HG02885 (cell line): ENCODE data around the gene RSPH10B.
"Not testable (repeated sequence)": the region's sequence is repeated elsewhere in the genome, so short reads cannot be mapped to it uniquely, and the experiment has no call there.

Experiments
- ATAC-seq: cut with Tn5 transposase; IDR thresholded peaks from one replicate; pipeline ENCODE4 v1.9.1; 2021; ENCODE audit warnings: mild to moderate bottlenecking; ENCODE audit not compliant: unreplicated experiment, poor library complexity

Gene RSPH10B

GRCh38 chr7:5930290-5930689, 40.2 kb downstream of the RSPH10B start:
- ATAC-seq, result not testable (repeated sequence)

- ATAC-seq, result not testable (repeated sequence)
These were observed 44.1 kb downstream of the RSPH10B start for GRCh38 chr7:5926263-5926870.

GRCh38 chr7:5924630-5925029, 45.9 kb downstream of the RSPH10B start:
- ATAC-seq, result not testable (repeated sequence)

GRCh38 chr7:5924180-5924579, 46.3 kb downstream of the RSPH10B start:
- ATAC-seq, result not testable (repeated sequence)

GRCh38 chr7:5916529-5916928, 54.0 kb downstream of the RSPH10B start:
- not testable (repeated sequence) for ATAC-seq

GRCh38 chr7:5908835-5909234, 61.7 kb downstream of the RSPH10B start:
- not testable (repeated sequence) for ATAC-seq

GRCh38 chr7:5904726-5905125, 65.8 kb downstream of the RSPH10B start:
- not testable (repeated sequence) for ATAC-seq

- not testable (repeated sequence) for ATAC-seq
These were observed 67.5 kb downstream of the RSPH10B start for GRCh38 chr7:5903002-5903401.

GRCh38 chr7:5898480-5899224, 71.8 kb downstream of the RSPH10B start, which contains the start of gene CCZ1:
Gene CCZ1 (plus strand): TSS chr7:5898733. CDS start chr7:5898800, 67 bp downstream.
- peak; percentile 94 for ATAC-seq

- not testable (repeated sequence) for ATAC-seq
These were observed 73.0 kb downstream of the RSPH10B start for GRCh38 chr7:5897369-5897919.

- no peak for ATAC-seq
These were observed 78.0 kb downstream of the RSPH10B start for GRCh38 chr7:5892498-5892897.

GRCh38 chr7:5890244-5890643, 80.2 kb downstream of the RSPH10B start:
- ATAC-seq, result not testable (repeated sequence)

GRCh38 chr7:5888021-5888420, 82.5 kb downstream of the RSPH10B start:
- ATAC-seq, result not testable (repeated sequence)

GRCh38 chr7:5884431-5884830, 86.1 kb downstream of the RSPH10B start:
- not testable (repeated sequence) for ATAC-seq

- not testable (repeated sequence) for ATAC-seq
These were observed 90.4 kb downstream of the RSPH10B start for GRCh38 chr7:5880106-5880505.

GRCh38 chr7:5879591-5879990, 90.9 kb downstream of the RSPH10B start:
- ATAC-seq, result not testable (repeated sequence)
